Measurements from ENCODE around the gene PDZD4. TPM values are rescaled to one million over a fixed set of nuclear protein-coding genes. Genes with fewer than 3 reads are reported as not detected.

The PDZD4 gene
- total and polyA plus RNA-seq, 2 of the 4 experiments (the other 2 are of a cell fraction), result under 0.01 to 0.38 TPM

- 16% methylated on average over 13 of the region's 28 CpGs; no CpG with 5 or more reads in 1 of the 2 experiments for WGBS, 2 experiments (ENCODE audit: extremely low coverage in 2 of 2, insufficient read length in 1 of 2)
- H3K4ac ChIP-seq (ENCODE audit: low read depth, low read length), result no peak overlapping the region
- no peaks in the 10 kb centered on the region; the same call in 1 of the 2 replicates for H4K20me1 ChIP-seq (ENCODE audit: insufficient read depth, low read length)
- H3K79me1 ChIP-seq (ENCODE audit: low read depth in 1 of 2, low read length in 2 of 2), result no peaks in the 10 kb centered on the region
- H2BK120ac ChIP-seq (ENCODE audit: low read depth, low read length), result no peak overlapping the region
- ATAC-seq (ENCODE audit: low read depth), result no peak
- no peak overlapping the region for H3K4me3 ChIP-seq (ENCODE audit: insufficient read depth, low read depth, low read length)
- no peak overlapping the region for H4K91ac ChIP-seq (ENCODE audit: insufficient read depth, low read depth, low read length)
- H3K9me3 ChIP-seq (ENCODE audit: control insufficient read depth, insufficient read depth, low read length), result no peaks in the 10 kb centered on the region
- H2AK5ac ChIP-seq (ENCODE audit: low read depth, low read length), result no peak overlapping the region
- H3K14ac ChIP-seq (replicated peaks; ENCODE audit: low read depth, low read length), result no peak overlapping the region
- H2AFZ ChIP-seq (replicated peaks; ENCODE audit: low read length, poor library complexity), result no peak overlapping the region
- H2BK5ac ChIP-seq (ENCODE audit: low read depth, low read length, poor library complexity, severe bottlenecking), result no peak overlapping the region
- H4K5ac ChIP-seq (ENCODE audit: low read depth, low read length), result no peak overlapping the region
- TF ChIP-seq SMC3 (IDR thresholded peaks at IDR 0.05; ENCODE audit: low read depth, low read length), result no peak
- TF ChIP-seq FOS (IDR thresholded peaks at IDR 0.05; ENCODE audit: low read depth, low read length), result no peak
- no peak for TF ChIP-seq NFE2L2 (IDR thresholded peaks at IDR 0.05; ENCODE audit: low read depth, low read length)
- TF ChIP-seq MXI1 (IDR thresholded peaks at IDR 0.05; ENCODE audit: borderline replicate concordance, low read depth, low read length), result no peak
- no peak for TF ChIP-seq MAZ (IDR thresholded peaks at IDR 0.05; ENCODE audit: borderline replicate concordance, low read depth, low read length)
- TF ChIP-seq ELK1 (IDR thresholded peaks at IDR 0.05; ENCODE audit: borderline replicate concordance, low read depth, low read length), result no peak
- no peak for TF ChIP-seq CEBPB (IDR thresholded peaks at IDR 0.05; ENCODE audit: low read depth, low read length)
- BruUV-seq (replicated peaks), result no TSS peak
- H4K8ac ChIP-seq (ENCODE audit: low read depth in 2 of 2, low read length in 2 of 2), result no peak overlapping the region
- peaks cover 35% of the 10 kb centered on the region for H3K27me3 ChIP-seq (ENCODE audit: control insufficient read depth, insufficient read depth, low read length)
- no peaks in the 10 kb centered on the region for H3K36me3 ChIP-seq (ENCODE audit: control insufficient read depth, insufficient read depth, low read length)
- CTCF ChIA-PET, result no interaction called here
- H3K56ac ChIP-seq (ENCODE audit: extremely low read depth, insufficient read depth, low read length), result no peak overlapping the region
- H3K27ac ChIP-seq (ENCODE audit: insufficient read depth, low read length), result no peak overlapping the region
- DNase-seq, result no peak
- in situ Hi-C loops (cut with MboI; ENCODE audit: low sequenced_read_pairs), result no loop called here
- no peaks in the 10 kb centered on the region for H3K9me1 ChIP-seq (ENCODE audit: insufficient read depth, low read length)
- no peak overlapping the region for H3K9ac ChIP-seq (ENCODE audit: low read depth, low read length)
- H2BK15ac ChIP-seq (ENCODE audit: low read depth, low read length), result no peak overlapping the region
- dilution Hi-C loops (cut with HindIII; ENCODE audit: low sequenced_read_pairs, unreplicated experiment), result no loop called here
- H3K4me2 ChIP-seq (ENCODE audit: low read depth, low read length), result no peak overlapping the region
- no peak overlapping the region for H2BK20ac ChIP-seq (ENCODE audit: low read depth, low read length)
- no peak overlapping the region for H2AK9ac ChIP-seq (replicated peaks; ENCODE audit: low read depth, low read length, poor library complexity)
- H3K4me1 ChIP-seq (ENCODE audit: control insufficient read depth, insufficient read depth, low read length), result no peaks in the 10 kb centered on the region
- H3K23ac ChIP-seq (ENCODE audit: low read depth, low read length), result no peak overlapping the region
- H3K18ac ChIP-seq (ENCODE audit: low read depth, low read length), result no peak overlapping the region
- POLR2A ChIA-PET (ENCODE audit: unreplicated experiment), result no interaction called here
- intact Hi-C loops (cut with micrococcal nuclease), result no loop called here
These were observed 48.8 kb upstream of the PDZD4 start for GRCh38 chrX:153878969-153879653.

Measured in IMR-90 (cell line).